IPS-18a (cell line): ENCODE results near the gene HEMK1.

Experiments used
- H3K27ac ChIP-seq: one replicate; pipeline ENCODE4 v1.5.1; 2013; ENCODE audit warnings: low read length
- H3K27me3 ChIP-seq: one replicate; pipeline ENCODE4 v1.6.1; 2013; ENCODE audit warnings: mild to moderate bottlenecking, low read length; ENCODE audit not compliant: control insufficient read depth, insufficient read depth
- H3K36me3 ChIP-seq: one replicate; pipeline ENCODE4 v1.6.1; 2013; ENCODE audit warnings: low read depth, low read length; ENCODE audit not compliant: control insufficient read depth
- H3K4me1 ChIP-seq: one replicate; pipeline ENCODE4 v1.6.1; 2013; ENCODE audit warnings: low read depth, low read length; ENCODE audit not compliant: control insufficient read depth
- H3K4me3 ChIP-seq: one replicate; pipeline ENCODE4 v1.5.1; 2013; ENCODE audit warnings: low read length
- H3K9ac ChIP-seq: one replicate; pipeline ENCODE4 v1.6.1; 2013; ENCODE audit warnings: mild to moderate bottlenecking, low read length, moderate library complexity
- H3K9me3 ChIP-seq: one replicate; pipeline ENCODE4 v1.6.1; 2013; ENCODE audit warnings: low read depth, low read length; ENCODE audit not compliant: control insufficient read depth

Gene HEMK1

GRCh38 chr3:50615190-50615589 is 45.9 kb downstream of the HEMK1 start:
- Histone ChIP-seq H3K36me3 (no peaks in the 10 kb centered on the region), H3K9ac (no peak overlapping the region), H3K9me3 (no peaks in the 10 kb centered on the region), H3K4me3 (no peak overlapping the region), H3K27me3 (peaks cover 45% of the 10 kb centered on the region), H3K27ac (no peak overlapping the region), H3K4me1 (peaks cover 13% of the 10 kb centered on the region)

GRCh38 chr3:50616003-50616769 is 46.9 kb downstream of the HEMK1 start:
- Histone ChIP-seq H3K27ac (no peak overlapping the region), H3K4me3 (peak overlapping the region; percentile 69), H3K9me3 (no peaks in the 10 kb centered on the region), H3K9ac (no peak overlapping the region), H3K4me1 (peaks cover 13% of the 10 kb centered on the region), H3K36me3 (no peaks in the 10 kb centered on the region), H3K27me3 (peaks cover 35% of the 10 kb centered on the region)

- no peak overlapping the region for H3K27ac ChIP-seq
- H3K4me1 ChIP-seq, result peaks cover 13% of the 10 kb centered on the region
- H3K9ac ChIP-seq, result no peak overlapping the region
- H3K27me3 ChIP-seq, result peaks cover 34% of the 10 kb centered on the region
- H3K4me3 ChIP-seq, result peak overlapping the region; percentile 69
- no peaks in the 10 kb centered on the region for H3K36me3 ChIP-seq
- no peaks in the 10 kb centered on the region for H3K9me3 ChIP-seq
These were observed 47.4 kb downstream of the HEMK1 start for GRCh38 chr3:50616770-50617095.

DNA sequence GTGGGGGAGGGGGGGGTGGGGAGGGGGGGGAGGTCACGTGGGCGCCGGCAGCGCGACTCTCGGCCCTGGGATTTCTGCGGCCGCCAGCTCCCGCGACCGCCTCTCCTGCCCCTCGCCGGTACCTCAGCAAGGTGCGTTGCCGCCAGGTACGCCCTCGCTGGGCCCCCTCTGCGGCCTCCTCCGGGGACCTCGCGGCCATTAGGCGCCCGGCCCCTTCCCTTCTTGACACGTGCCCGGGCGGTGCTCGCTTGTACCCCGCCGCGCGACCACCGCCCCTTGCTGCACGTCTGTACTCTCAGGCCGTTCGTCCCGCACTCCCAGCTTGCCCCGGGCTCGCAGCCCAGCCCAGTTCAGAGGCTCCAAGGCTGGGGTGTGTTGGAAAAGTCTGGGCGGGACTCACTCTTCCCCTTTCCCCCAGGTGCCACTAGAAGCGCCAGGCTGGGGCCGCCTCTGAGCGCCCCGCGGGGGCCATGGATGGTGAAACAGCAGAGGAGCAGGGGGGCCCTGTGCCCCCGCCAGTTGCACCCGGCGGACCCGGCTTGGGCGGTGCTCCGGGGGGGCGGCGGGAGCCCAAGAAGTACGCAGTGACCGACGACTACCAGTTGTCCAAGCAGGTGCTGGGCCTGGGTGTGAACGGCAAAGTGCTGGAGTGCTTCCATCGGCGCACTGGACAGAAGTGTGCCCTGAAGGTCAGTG is 47.9 kb downstream of the HEMK1 start, which contains the start of gene MAPKAPK3:
Gene MAPKAPK3 (plus strand): TSS at position 56 of the 696 bp plus-strand sequence. CDS start 415 bp downstream, at position 471.
- H3K36me3 ChIP-seq, result no peaks in the 10 kb centered on the region
- H3K4me3 ChIP-seq, result peak within 1 kb of the TSS; percentile 75
- no peaks in the 10 kb centered on the region for H3K9me3 ChIP-seq
- H3K27me3 ChIP-seq, result peaks cover 33% of the 10 kb centered on the region
- no peak within 1 kb of the TSS for H3K27ac ChIP-seq
- peak within 1 kb of the TSS; percentile 70 for H3K9ac ChIP-seq
- H3K4me1 ChIP-seq, result peaks cover 12% of the 10 kb centered on the region

DNA sequence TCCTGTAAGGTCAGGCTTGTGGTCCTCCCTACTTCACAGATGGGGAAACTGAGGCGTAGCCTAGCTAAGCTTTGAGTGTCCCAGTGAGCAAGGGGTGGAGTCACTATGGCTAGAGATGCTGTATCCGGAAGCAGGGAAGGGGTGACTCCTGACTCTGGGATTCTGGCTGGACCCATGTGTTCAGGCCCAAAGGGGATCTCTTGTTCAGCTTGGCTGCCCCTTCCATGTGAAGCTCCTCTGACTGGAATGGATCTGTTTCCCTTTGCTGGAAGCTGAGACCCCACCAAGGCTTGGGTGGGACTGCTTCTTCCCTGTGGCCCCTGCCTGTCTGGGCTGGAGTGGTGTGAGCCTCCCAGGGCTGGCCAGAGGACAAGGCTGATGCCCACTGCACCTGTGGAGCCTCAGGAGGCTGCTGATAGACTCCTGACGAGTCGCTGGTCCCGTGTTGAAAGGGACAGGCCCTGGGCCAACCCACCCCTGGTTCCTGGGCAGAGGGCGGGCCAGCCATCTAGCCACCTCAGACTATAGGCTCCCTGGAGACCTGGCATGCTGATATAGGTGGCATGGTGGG is 48.7 kb downstream of the HEMK1 start:
- H3K4me1 ChIP-seq, result peaks cover 10% of the 10 kb centered on the region
- peak overlapping the region; percentile 70 for H3K9ac ChIP-seq
- H3K36me3 ChIP-seq, result no peaks in the 10 kb centered on the region

DNA sequence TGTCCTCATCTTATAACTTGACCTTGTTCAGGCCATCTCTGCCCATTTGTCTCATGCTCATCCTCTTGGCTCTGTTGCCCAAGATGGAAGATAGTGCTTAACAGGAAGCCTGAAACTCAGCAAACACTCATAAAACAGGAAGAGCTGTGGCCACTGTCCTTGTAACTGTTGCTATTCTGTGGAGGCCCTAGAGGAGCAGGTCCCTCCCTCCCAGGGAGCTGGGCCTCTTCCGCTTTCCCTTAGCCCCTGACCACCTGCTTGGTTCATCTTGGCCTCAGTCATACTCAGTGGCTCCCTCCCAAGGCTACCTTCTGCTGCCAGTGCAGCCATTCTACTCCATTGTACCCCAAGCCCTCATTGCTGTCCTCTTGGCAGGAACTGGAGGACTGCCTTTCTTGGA is 51.1 kb downstream of the HEMK1 start:
- Histone ChIP-seq H3K9me3 (no peaks in the 10 kb centered on the region), H3K9ac (no peak overlapping the region), H3K27ac (no peak overlapping the region), H3K4me3 (no peak overlapping the region), H3K27me3 (peaks cover 11% of the 10 kb centered on the region), H3K4me1 (peaks cover 19% of the 10 kb centered on the region), H3K36me3 (no peaks in the 10 kb centered on the region)

More for the DNA sequence above, 48.7 kb downstream of the HEMK1 start:
- no peaks in the 10 kb centered on the region for H3K9me3 ChIP-seq
- H3K27ac ChIP-seq, result no peak overlapping the region
- peaks cover 25% of the 10 kb centered on the region for H3K27me3 ChIP-seq
- H3K4me3 ChIP-seq, result peak overlapping the region; percentile 75

- Histone ChIP-seq H3K27ac (no peak overlapping the region), H3K27me3 (peaks cover 10% of the 10 kb centered on the region), H3K36me3 (no peaks in the 10 kb centered on the region), H3K9ac (no peak overlapping the region), H3K4me3 (no peak overlapping the region), H3K9me3 (no peaks in the 10 kb centered on the region), H3K4me1 (peaks cover 22% of the 10 kb centered on the region)
These were observed 51.5 kb downstream of the HEMK1 start for GRCh38 chr3:50620820-50621219.

GRCh38 chr3:50622881-50623280 is 53.6 kb downstream of the HEMK1 start:
- no peak overlapping the region for H3K27ac ChIP-seq
- peaks cover 17% of the 10 kb centered on the region for H3K4me1 ChIP-seq

DNA sequence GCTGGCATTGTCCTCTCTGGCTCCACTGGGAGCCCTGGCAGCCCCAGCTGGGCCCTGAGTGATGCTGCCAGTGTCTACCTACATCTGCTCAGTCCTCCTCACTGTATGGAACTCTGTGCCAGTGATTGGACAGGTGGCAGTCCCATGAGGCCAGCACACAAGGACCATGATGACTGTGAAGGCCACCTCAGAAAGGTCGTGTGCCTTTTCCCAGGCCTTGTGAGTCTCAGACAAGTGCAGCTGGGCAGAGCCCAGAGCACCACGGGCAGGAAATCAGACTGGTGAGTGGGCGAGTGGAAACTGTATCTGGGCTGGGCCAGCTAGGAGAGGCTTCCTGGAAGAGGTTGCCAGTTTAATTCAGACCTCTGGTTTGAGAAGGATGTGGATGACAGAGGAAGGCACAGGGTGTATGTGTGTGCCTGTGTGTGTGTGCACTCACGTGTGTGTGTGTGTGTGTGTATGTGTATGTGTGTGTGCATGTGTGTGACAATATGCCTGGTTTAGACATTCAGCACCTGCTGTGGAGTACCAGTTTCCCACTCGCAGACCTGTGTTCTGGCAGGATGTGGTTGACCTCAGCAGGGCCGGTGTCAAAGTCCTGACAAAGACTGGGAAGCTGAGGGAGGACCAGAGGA is 54.6 kb downstream of the HEMK1 start:
- H3K4me3 ChIP-seq, result no peak overlapping the region
- no peak overlapping the region for H3K27ac ChIP-seq
- H3K36me3 ChIP-seq, result no peaks in the 10 kb centered on the region
- peaks cover 15% of the 10 kb centered on the region for H3K4me1 ChIP-seq
- H3K9me3 ChIP-seq, result no peaks in the 10 kb centered on the region
- no peaks in the 10 kb centered on the region for H3K27me3 ChIP-seq
- H3K9ac ChIP-seq, result no peak overlapping the region

More at GRCh38 chr3:50622881-50623280, 53.6 kb downstream of the HEMK1 start:
- H3K9ac ChIP-seq, result no peak overlapping the region
- peaks cover under 1% of the 10 kb centered on the region for H3K27me3 ChIP-seq
- no peaks in the 10 kb centered on the region for H3K9me3 ChIP-seq
- no peaks in the 10 kb centered on the region for H3K36me3 ChIP-seq
- no peak overlapping the region for H3K4me3 ChIP-seq

GRCh38 chr3:50624634-50625033 is 55.3 kb downstream of the HEMK1 start:
- Histone ChIP-seq H3K4me1 (peaks cover 15% of the 10 kb centered on the region), H3K36me3 (no peaks in the 10 kb centered on the region), H3K4me3 (no peak overlapping the region), H3K27ac (no peak overlapping the region), H3K9me3 (no peaks in the 10 kb centered on the region), H3K27me3 (no peaks in the 10 kb centered on the region), H3K9ac (no peak overlapping the region)
